Upper lobe of left lung (tissue), 4 donors: ENCODE data around the gene ST3GAL3.

Experiments used
- EP300 ChIP-seq, 4 donors: sonication (generic); formaldehyde crosslinking; IDR thresholded peaks; one replicate each; pipeline ENCODE4 v1.5.1; 2017; ENCODE audit warnings: antibody characterized with exemption in 4 of 4, control low read depth in 2 of 4
- POLR2A ChIP-seq, 4 donors: fragments of 450-650 bp; IDR thresholded peaks; one replicate each; pipeline ENCODE4 v1.5.1; 2016 to 2017; ENCODE audit warnings: antibody characterized with exemption in 4 of 4, mild to moderate bottlenecking in 2 of 4
- TF ChIP-seq, protein P1 (sequence below), 6 experiments: fragments of 450-650 bp in 4 of 6; fragments of 200-600 bp in 2 of 6; sonication (generic) in 2 of 6; IDR thresholded peaks; one replicate each; pipeline ENCODE4 v1.5.1; 2016 to 2019; ENCODE audit warnings: antibody characterized with exemption in 6 of 6

DNA sequence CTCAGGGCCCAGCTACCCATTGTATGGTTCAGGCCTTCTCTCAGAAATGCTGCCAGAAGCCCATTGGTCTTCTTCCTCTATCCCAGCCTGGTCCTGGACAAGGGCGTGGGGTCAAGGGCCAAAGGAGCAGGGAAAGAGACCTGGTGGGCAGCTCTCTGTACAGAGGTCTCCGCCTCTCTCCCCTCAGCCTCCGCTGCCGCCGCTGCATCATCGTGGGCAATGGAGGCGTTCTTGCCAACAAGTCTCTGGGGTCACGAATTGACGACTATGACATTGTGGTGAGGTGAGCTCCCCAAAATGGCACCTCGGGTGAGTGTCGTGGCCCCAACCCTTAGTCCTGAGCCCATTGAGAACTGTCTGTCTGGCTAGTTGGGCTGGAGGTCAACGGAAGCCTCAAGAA, 191.6 kb downstream of the ST3GAL3 start:
- TF ChIP-seq, protein P1, sequence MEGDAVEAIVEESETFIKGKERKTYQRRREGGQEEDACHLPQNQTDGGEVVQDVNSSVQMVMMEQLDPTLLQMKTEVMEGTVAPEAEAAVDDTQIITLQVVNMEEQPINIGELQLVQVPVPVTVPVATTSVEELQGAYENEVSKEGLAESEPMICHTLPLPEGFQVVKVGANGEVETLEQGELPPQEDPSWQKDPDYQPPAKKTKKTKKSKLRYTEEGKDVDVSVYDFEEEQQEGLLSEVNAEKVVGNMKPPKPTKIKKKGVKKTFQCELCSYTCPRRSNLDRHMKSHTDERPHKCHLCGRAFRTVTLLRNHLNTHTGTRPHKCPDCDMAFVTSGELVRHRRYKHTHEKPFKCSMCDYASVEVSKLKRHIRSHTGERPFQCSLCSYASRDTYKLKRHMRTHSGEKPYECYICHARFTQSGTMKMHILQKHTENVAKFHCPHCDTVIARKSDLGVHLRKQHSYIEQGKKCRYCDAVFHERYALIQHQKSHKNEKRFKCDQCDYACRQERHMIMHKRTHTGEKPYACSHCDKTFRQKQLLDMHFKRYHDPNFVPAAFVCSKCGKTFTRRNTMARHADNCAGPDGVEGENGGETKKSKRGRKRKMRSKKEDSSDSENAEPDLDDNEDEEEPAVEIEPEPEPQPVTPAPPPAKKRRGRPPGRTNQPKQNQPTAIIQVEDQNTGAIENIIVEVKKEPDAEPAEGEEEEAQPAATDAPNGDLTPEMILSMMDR (IDR thresholded peaks at IDR 0.05): no peak
- TF ChIP-seq EP300 (IDR thresholded peaks at IDR 0.05) (no peak), POLR2A (IDR thresholded peaks at IDR 0.05) (no peak)
